ENCODE measurements around the gene DXO.
"Not testable (repeated sequence)": the region's sequence is repeated elsewhere in the genome, so short reads cannot be mapped to it uniquely, and the experiment has no call there.

- TF ChIP-seq CTCF, POLR2A (IDR thresholded peaks at IDR 0.05): not testable (repeated sequence)
Measured at GRCh38 chr6:31980998-31981397, 9.1 kb upstream of the DXO start.
